ENCODE results near the gene RASGRP4.
A peak's percentile ranks its signal among the peaks of the same experiment; 100 is the strongest.
"Not testable (repeated sequence)": the region's sequence is repeated elsewhere in the genome, so short reads cannot be mapped to it uniquely, and the experiment has no call there.

Gene RASGRP4

DNA sequence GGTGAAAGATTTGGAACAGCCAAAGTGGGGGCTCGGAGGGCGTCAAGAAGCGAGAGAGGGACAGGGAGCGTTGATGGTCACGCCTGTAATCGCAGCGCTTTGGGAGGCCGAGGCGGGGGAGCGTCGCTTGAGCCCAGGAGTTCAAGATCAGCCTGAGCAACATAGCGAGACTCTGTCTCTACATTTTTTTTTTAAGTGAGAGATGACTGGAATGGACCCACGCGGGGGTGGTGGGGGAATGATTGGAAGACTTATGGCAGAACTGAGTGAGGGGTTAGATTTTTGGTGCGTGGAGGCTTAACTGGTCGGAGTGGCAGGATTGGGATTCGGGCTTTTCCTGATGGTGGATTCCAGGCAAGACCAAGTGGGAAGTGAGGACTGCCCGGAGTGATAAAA is 50.9 kb downstream of the RASGRP4 start:
- H3K27ac ChIP-seq: peak overlapping the region; percentile 91

GRCh38 chr19:38374332-38375097 is 51.5 kb downstream of the RASGRP4 start, which contains the start of gene PSMD8:
Gene PSMD8, plus strand, starts transcription at chr19:38374571. Its CDS starts 31 bp downstream, at chr19:38374602.
- peak within 1 kb of the TSS; percentile 91 for H3K27ac ChIP-seq
- peak; percentile 92; the same call in 1 of the 2 replicates for TF ChIP-seq ZFX (IDR thresholded peaks at IDR 0.05)
- TF ChIP-seq, protein P1, sequence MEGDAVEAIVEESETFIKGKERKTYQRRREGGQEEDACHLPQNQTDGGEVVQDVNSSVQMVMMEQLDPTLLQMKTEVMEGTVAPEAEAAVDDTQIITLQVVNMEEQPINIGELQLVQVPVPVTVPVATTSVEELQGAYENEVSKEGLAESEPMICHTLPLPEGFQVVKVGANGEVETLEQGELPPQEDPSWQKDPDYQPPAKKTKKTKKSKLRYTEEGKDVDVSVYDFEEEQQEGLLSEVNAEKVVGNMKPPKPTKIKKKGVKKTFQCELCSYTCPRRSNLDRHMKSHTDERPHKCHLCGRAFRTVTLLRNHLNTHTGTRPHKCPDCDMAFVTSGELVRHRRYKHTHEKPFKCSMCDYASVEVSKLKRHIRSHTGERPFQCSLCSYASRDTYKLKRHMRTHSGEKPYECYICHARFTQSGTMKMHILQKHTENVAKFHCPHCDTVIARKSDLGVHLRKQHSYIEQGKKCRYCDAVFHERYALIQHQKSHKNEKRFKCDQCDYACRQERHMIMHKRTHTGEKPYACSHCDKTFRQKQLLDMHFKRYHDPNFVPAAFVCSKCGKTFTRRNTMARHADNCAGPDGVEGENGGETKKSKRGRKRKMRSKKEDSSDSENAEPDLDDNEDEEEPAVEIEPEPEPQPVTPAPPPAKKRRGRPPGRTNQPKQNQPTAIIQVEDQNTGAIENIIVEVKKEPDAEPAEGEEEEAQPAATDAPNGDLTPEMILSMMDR (conservative IDR thresholded peaks at IDR 0.05): no peak

More for the DNA sequence above, 50.9 kb downstream of the RASGRP4 start:
- TF ChIP-seq ZFX (IDR thresholded peaks at IDR 0.05): peak; percentile 59; the same call in 1 of the 2 replicates
- TF ChIP-seq, protein P1 (conservative IDR thresholded peaks at IDR 0.05): no peak

DNA sequence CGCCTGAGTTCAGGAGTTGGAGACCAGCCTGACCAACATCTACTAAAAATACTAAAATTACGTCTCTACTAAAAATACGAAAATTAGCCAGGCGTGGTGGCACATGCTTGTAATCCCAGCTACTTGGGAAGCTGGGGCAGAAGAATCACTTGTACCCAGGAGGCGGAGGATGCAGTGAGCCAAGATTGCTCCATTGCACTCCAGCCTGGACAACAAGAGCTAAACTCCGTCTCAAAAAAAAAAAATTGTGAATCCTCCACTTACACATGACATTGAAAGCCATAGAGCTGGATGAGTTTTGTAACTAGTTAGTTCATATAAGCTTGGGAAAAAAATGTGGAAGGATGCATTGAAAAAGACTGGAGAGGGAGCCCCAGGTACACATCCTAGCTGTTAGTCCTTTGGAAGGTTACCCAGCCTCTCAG is 52.1 kb downstream of the RASGRP4 start:
- H3K27ac ChIP-seq: peak overlapping the region; percentile 91
- TF ChIP-seq ZFX (IDR thresholded peaks at IDR 0.05): no peak
- TF ChIP-seq, protein P1 (conservative IDR thresholded peaks at IDR 0.05): no peak

GRCh38 chr19:38371081-38371480 is 54.9 kb downstream of the RASGRP4 start:
- TF ChIP-seq, protein P1 (conservative IDR thresholded peaks at IDR 0.05): no peak
- TF ChIP-seq ZFX (IDR thresholded peaks at IDR 0.05): no peak
- H3K27ac ChIP-seq: no peak overlapping the region

DNA sequence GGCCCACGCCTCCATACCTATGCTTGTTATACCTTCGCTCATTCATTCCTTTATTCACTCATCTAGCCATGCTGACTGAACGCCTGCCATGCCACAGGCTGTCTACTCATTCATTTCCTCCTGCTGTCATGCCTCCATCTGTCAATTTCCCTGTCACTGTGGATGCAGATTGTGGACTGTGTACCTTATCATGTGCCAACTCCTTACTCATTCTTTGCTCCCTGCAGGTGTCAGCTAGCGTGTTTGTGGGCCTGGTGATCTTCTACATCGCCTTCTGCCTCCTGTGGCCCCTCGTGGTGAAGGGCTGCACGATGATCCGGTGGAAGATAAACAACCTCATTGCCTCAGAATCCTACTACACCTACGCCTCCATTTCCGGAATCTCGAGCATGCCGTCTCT is 55.7 kb downstream of the RASGRP4 start:
- H3K27ac ChIP-seq: no peak overlapping the region
- TF ChIP-seq ZFX (IDR thresholded peaks at IDR 0.05): no peak
- TF ChIP-seq, protein P1 (conservative IDR thresholded peaks at IDR 0.05): no peak

GRCh38 chr19:38369584-38369983 is 56.4 kb downstream of the RASGRP4 start:
- TF ChIP-seq ZFX (IDR thresholded peaks at IDR 0.05): no peak
- TF ChIP-seq, protein P1 (conservative IDR thresholded peaks at IDR 0.05): no peak

GRCh38 chr19:38367041-38367440 is 59.0 kb downstream of the RASGRP4 start:
- H3K27ac ChIP-seq: no peak overlapping the region
- TF ChIP-seq, protein P1 (conservative IDR thresholded peaks at IDR 0.05): no peak
- TF ChIP-seq ZFX (IDR thresholded peaks at IDR 0.05): no peak

More at GRCh38 chr19:38369584-38369983, 56.4 kb downstream of the RASGRP4 start:
- no peak overlapping the region for H3K27ac ChIP-seq

DNA sequence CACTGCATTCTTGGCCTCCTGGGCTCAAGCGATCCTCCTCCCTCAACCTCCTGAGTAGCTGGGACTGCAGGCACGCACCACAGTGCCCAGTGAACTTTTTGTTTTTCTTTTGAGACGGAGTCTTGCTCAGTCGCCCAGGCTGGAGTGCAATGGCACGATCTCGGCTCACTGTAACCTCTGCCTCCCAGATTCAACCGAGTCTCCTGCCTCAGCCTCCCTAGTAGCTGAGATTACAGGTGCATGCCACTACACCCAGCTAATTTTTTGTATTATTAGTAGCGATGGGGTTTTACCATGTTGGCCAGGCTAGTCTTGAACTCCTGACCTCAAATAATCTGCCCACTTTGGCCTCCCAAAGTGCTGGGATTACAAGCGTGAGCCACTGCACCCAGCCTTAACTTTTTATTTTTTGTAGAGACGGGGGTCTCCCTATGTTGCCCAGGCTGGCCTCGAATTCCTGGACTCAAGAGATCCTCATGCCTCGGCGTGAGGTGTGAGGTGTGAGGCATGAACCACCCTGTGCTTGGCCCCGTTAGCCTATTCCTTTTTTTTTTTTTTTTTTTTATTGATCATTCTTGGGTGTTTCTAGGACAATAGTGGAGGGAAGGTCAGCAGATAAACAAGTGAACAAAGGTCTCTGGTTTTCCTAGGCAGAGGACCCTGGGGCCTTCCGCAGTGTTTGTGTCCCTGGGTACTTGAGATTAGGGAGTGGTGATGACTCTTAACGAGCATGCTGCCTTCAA is 62.9 kb downstream of the RASGRP4 start:
- not testable (repeated sequence) for H3K27ac ChIP-seq

Measured in C4-2B (cell line).